OCI-LY3 (cell line): ENCODE measurements around the gene MAML2.

Experiments
- EZH2phosphoT487 ChIP-seq: fragments of 200-600 bp; shearing (Covaris generic); IDR thresholded peaks from 2 replicates; pipeline ENCODE4 v1.6.1; 2018; ENCODE audit warnings: antibody characterized with exemption, mixed run types, low read depth
- TF ChIP-seq, protein P1 (sequence below): fragments of 200-600, 300-600 bp; sonication (generic); IDR thresholded peaks from 2 replicates; pipeline ENCODE4 v1.5.1; 2014; ENCODE audit warnings: antibody characterized with exemption, low read length, low read depth

DNA sequence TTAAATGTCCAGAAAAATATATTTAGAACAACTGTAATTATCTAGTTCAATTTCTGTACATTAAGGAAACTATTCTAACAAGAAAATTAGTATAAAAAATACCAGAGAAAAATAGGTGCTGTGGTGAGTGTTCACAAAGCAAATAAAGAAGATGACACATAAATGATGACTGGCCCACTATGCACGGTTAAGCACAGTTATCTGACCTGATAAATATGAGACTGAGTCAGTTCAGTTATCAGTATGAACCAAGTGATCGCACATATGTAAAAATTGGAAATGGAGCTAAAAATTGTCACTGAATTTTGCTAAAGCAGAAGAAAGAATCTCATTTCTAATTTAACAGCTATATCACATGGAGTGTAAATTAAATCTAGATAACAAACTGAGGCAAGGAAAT, 18.8 kb upstream of the MAML2 start:
- TF ChIP-seq, protein P1, sequence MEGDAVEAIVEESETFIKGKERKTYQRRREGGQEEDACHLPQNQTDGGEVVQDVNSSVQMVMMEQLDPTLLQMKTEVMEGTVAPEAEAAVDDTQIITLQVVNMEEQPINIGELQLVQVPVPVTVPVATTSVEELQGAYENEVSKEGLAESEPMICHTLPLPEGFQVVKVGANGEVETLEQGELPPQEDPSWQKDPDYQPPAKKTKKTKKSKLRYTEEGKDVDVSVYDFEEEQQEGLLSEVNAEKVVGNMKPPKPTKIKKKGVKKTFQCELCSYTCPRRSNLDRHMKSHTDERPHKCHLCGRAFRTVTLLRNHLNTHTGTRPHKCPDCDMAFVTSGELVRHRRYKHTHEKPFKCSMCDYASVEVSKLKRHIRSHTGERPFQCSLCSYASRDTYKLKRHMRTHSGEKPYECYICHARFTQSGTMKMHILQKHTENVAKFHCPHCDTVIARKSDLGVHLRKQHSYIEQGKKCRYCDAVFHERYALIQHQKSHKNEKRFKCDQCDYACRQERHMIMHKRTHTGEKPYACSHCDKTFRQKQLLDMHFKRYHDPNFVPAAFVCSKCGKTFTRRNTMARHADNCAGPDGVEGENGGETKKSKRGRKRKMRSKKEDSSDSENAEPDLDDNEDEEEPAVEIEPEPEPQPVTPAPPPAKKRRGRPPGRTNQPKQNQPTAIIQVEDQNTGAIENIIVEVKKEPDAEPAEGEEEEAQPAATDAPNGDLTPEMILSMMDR = no peak
- no peak for TF ChIP-seq EZH2phosphoT487
